Panc1 (cell line): ENCODE results near the gene SPX. TPM values are rescaled to one million over a fixed set of nuclear protein-coding genes. Genes with fewer than 3 reads are reported as not detected.

Experiments used
- ATAC-seq: fragments of 200-7000 bp; cut with Tn5 transposase; 2 replicates; pipeline ENCODE4 v1.9.1; 2020; ENCODE audit warnings: mild to moderate bottlenecking, moderate library complexity
- BruUV-seq: library from RNA; stranded (reverse); fragments of 400-500 nt; replicated peaks from 2 replicates; lab custom pipeline; 2021; lab: Mats Ljungman, UMichigan
- CTCF ChIA-PET: fragments of 300-600 bp; sonication (Branson Sonifier 250); formaldehyde crosslinking; loops from one replicate; lab custom pipeline; 2022; ENCODE audit warnings: antibody characterized with exemption; lab: Charles Lee
- POLR2A ChIA-PET: fragments of 300-600 bp; sonication (Branson Sonifier 250); formaldehyde crosslinking; loops from one replicate; lab custom pipeline; 2022; ENCODE audit warnings: antibody characterized with exemption; lab: Charles Lee
- DNase-seq: peaks from one replicate; pipeline ENCODE4 v3.0.0-alpha.2; 2010; ENCODE audit warnings: low read depth, low spot score
- H3K27ac ChIP-seq: 2 replicates; pipeline ENCODE4 v1.5.1; 2011; ENCODE audit warnings: mild to moderate bottlenecking, low read length, inconsistent platforms
- H3K27me3 ChIP-seq: fragments of 200-500 bp; sonication (Bioruptor generic); 2 replicates; pipeline ENCODE4 v1.6.0; 2014; ENCODE audit warnings: low read length, inconsistent platforms; ENCODE audit not compliant: control insufficient read depth, insufficient read depth
- H3K36me3 ChIP-seq: fragments of 200-500 bp; sonication (Bioruptor generic); 2 replicates; pipeline ENCODE4 v1.5.1; 2014; ENCODE audit warnings: inconsistent platforms, mild to moderate bottlenecking, low read length, moderate library complexity; ENCODE audit not compliant: control insufficient read depth, insufficient read depth
- H3K4me1 ChIP-seq: 2 replicates; pipeline ENCODE4 v1.5.1; 2011; ENCODE audit warnings: inconsistent platforms, mild to moderate bottlenecking, low read length, moderate library complexity; ENCODE audit not compliant: control insufficient read depth, insufficient read depth
- H3K4me3 ChIP-seq, 2 experiments: 2 replicates each; pipeline ENCODE4 v1.5.1; 2011 to 2012; ENCODE audit warnings: low read depth in 2 of 2, low read length in 2 of 2, mild to moderate bottlenecking in 2 of 2, inconsistent platforms in 1 of 2, moderate library complexity in 1 of 2
- H3K9me3 ChIP-seq: fragments of 200-500 bp; sonication (Bioruptor generic); 2 replicates; pipeline ENCODE4 v1.5.1; 2014; ENCODE audit warnings: low read depth, mild to moderate bottlenecking, inconsistent platforms, low read length, moderate library complexity; ENCODE audit not compliant: control insufficient read depth, insufficient read depth
- POLR2AphosphoS5 ChIP-seq: IDR thresholded peaks from 2 replicates; pipeline ENCODE4 v1.6.1; 2012; ENCODE audit warnings: mild to moderate bottlenecking, low read depth, low read length, moderate library complexity
- SIN3A ChIP-seq: IDR thresholded peaks from 2 replicates; pipeline ENCODE4 v1.6.1; 2012; ENCODE audit warnings: low read depth, mild to moderate bottlenecking, low read length, moderate library complexity, borderline replicate concordance; ENCODE audit not compliant: insufficient read depth
- TCF7L2 ChIP-seq: IDR thresholded peaks from 2 replicates; pipeline ENCODE4 v1.6.1; 2011; ENCODE audit warnings: mild to moderate bottlenecking, low read depth, low read length, inconsistent platforms
- in situ Hi-C: cut with HindIII; loops from 2 replicates; pipeline ENCODE4 v1.10.0; 2016; ENCODE audit warnings: low sequenced_read_pairs, low pct_unique_long_range_greater_than_20kb
- intact Hi-C: fragments of 100-400 bp; cut with micrococcal nuclease; formaldehyde crosslinking; loops from one replicate; pipeline ENCODE4 v1.10.0; 2022; ENCODE audit not compliant: unreplicated experiment
- total RNA-seq: library from RNA; stranded (reverse); gene quantifications from one replicate; pipeline ENCODE4 v1.2.1, GENCODE V29; 2021; ENCODE audit not compliant: unreplicated experiment
- TF ChIP-seq, protein P1 (sequence below), 2 experiments: IDR thresholded peaks; 2 replicates each; pipeline ENCODE4 v1.6.1; 2011 to 2012; ENCODE audit warnings: low read depth in 2 of 2, control low read depth in 1 of 2, low read length in 1 of 2, mild to moderate bottlenecking in 1 of 2, moderate library complexity in 1 of 2; ENCODE audit not compliant: insufficient read depth in 1 of 2
- TF ChIP-seq, protein P2 (sequence below): fragments of 450-650 bp; IDR thresholded peaks from 2 replicates; pipeline ENCODE4 v1.5.1; 2017; ENCODE audit warnings: mild to moderate bottlenecking

SPX gene
- total RNA-seq, 1 experiment from 2014 or later, result 0.13 TPM

DNA sequence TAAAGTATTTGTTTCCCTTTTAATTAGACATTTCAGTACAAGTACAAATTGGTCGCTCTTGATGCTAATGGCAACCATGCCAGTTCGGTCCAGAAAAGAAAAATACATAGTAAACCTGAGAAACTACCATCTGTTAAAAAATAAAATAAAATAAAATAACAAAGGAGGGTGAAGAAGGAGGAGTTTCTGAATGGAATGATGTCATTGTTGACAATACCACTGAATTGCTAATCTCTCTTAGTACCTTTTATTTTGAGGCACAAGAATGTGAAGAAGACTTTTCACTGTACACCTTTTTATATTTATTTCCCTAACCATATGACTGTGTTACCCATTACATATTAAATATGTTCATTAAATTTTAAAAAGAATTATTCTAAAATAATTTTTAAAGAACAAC, 19.5 kb downstream of the SPX start:
- Histone ChIP-seq H3K4me3 (no peak overlapping the region), H3K4me1 (no peaks in the 10 kb centered on the region), H3K27ac (no peak overlapping the region), H3K36me3 (no peaks in the 10 kb centered on the region), H3K27me3 (no peaks in the 10 kb centered on the region; the same call in 1 of the 2 replicates), H3K9me3 (no peaks in the 10 kb centered on the region)
- no TSS peak for BruUV-seq
- intact Hi-C loops, result no loop called here
- ATAC-seq (no peak), DNase-seq (no peak)
- CTCF ChIA-PET, result no interaction called here
- in situ Hi-C loops, result no loop called here
- POLR2A ChIA-PET, result no interaction called here
- TF ChIP-seq SIN3A, result no peak

DNA sequence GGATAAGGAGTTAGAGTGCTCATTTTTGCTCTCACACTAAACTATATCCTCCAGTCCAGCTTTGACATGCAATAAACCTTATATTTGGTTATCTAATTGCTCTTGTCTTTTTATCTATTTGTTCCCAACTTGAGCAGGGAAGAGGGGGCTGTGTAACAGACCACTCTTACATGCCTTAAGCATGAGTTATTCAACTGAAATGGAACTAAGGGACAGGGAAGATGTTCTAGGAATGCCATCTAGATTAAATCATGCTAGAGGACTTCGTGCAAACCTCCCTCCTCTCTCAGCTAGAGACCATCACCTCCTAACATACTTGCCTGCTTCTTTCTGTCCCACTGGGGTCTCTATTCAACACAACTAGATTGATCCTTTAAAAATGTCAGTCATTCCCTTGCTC, 20.6 kb downstream of the SPX start:
- intact Hi-C loops, result no loop called here
- POLR2A ChIA-PET, result no interaction called here
- DNase-seq (no peak), ATAC-seq (no peak)
- Histone ChIP-seq H3K4me1 (no peaks in the 10 kb centered on the region), H3K9me3 (no peaks in the 10 kb centered on the region), H3K4me3 (no peak overlapping the region), H3K27ac (no peak overlapping the region), H3K27me3 (no peaks in the 10 kb centered on the region; the same call in 1 of the 2 replicates), H3K36me3 (no peaks in the 10 kb centered on the region)
- in situ Hi-C loops, result no loop called here
- TF ChIP-seq POLR2AphosphoS5 (no peak), TCF7L2 (no peak), SIN3A (no peak)
- TF ChIP-seq, protein P1, sequence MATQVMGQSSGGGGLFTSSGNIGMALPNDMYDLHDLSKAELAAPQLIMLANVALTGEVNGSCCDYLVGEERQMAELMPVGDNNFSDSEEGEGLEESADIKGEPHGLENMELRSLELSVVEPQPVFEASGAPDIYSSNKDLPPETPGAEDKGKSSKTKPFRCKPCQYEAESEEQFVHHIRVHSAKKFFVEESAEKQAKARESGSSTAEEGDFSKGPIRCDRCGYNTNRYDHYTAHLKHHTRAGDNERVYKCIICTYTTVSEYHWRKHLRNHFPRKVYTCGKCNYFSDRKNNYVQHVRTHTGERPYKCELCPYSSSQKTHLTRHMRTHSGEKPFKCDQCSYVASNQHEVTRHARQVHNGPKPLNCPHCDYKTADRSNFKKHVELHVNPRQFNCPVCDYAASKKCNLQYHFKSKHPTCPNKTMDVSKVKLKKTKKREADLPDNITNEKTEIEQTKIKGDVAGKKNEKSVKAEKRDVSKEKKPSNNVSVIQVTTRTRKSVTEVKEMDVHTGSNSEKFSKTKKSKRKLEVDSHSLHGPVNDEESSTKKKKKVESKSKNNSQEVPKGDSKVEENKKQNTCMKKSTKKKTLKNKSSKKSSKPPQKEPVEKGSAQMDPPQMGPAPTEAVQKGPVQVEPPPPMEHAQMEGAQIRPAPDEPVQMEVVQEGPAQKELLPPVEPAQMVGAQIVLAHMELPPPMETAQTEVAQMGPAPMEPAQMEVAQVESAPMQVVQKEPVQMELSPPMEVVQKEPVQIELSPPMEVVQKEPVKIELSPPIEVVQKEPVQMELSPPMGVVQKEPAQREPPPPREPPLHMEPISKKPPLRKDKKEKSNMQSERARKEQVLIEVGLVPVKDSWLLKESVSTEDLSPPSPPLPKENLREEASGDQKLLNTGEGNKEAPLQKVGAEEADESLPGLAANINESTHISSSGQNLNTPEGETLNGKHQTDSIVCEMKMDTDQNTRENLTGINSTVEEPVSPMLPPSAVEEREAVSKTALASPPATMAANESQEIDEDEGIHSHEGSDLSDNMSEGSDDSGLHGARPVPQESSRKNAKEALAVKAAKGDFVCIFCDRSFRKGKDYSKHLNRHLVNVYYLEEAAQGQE (IDR thresholded peaks at IDR 0.05; ENCODE audit: insufficient read depth in 1 of 2, low read depth in 2 of 2, low read length in 1 of 2), result no peak
- TF ChIP-seq, protein P2, sequence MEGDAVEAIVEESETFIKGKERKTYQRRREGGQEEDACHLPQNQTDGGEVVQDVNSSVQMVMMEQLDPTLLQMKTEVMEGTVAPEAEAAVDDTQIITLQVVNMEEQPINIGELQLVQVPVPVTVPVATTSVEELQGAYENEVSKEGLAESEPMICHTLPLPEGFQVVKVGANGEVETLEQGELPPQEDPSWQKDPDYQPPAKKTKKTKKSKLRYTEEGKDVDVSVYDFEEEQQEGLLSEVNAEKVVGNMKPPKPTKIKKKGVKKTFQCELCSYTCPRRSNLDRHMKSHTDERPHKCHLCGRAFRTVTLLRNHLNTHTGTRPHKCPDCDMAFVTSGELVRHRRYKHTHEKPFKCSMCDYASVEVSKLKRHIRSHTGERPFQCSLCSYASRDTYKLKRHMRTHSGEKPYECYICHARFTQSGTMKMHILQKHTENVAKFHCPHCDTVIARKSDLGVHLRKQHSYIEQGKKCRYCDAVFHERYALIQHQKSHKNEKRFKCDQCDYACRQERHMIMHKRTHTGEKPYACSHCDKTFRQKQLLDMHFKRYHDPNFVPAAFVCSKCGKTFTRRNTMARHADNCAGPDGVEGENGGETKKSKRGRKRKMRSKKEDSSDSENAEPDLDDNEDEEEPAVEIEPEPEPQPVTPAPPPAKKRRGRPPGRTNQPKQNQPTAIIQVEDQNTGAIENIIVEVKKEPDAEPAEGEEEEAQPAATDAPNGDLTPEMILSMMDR, result no peak
- CTCF ChIA-PET, result no interaction called here
- BruUV-seq, result no TSS peak

GRCh38 chr12:21547437-21547836, 21.3 kb downstream of the SPX start:
- in situ Hi-C loops, result no loop called here
- no peak for ATAC-seq
- Histone ChIP-seq H3K27ac (no peak overlapping the region), H3K27me3 (no peaks in the 10 kb centered on the region), H3K4me1 (no peaks in the 10 kb centered on the region), H3K4me3 (no peak overlapping the region), H3K36me3 (no peaks in the 10 kb centered on the region), H3K9me3 (no peaks in the 10 kb centered on the region)
- no TSS peak for BruUV-seq
- POLR2A ChIA-PET, result no interaction called here
- no peak for DNase-seq
- CTCF ChIA-PET, result interaction anchor here (0.6 kb wide), 1 partner anchor 1128 kb away, joined by 3 read pairs; no protein-coding TSS in a partner anchor
- TF ChIP-seq SIN3A (no peak), POLR2AphosphoS5 (no peak), TCF7L2 (no peak)
- TF ChIP-seq, protein P2, result no peak
- TF ChIP-seq, protein P1 (IDR thresholded peaks at IDR 0.05; ENCODE audit: insufficient read depth in 1 of 2, low read depth in 2 of 2, low read length in 1 of 2), result no peak
- intact Hi-C loops, result no loop called here
